GM21367 (cell line): ENCODE data around the gene SYP.
"Not testable (repeated sequence)": the region's sequence is repeated elsewhere in the genome, so short reads cannot be mapped to it uniquely, and the experiment has no call there.

ENCODE experiments used
- ATAC-seq: cut with Tn5 transposase; IDR thresholded peaks from one replicate; pipeline ENCODE4 v1.9.1; 2021; ENCODE audit not compliant: unreplicated experiment

SYP gene

DNA sequence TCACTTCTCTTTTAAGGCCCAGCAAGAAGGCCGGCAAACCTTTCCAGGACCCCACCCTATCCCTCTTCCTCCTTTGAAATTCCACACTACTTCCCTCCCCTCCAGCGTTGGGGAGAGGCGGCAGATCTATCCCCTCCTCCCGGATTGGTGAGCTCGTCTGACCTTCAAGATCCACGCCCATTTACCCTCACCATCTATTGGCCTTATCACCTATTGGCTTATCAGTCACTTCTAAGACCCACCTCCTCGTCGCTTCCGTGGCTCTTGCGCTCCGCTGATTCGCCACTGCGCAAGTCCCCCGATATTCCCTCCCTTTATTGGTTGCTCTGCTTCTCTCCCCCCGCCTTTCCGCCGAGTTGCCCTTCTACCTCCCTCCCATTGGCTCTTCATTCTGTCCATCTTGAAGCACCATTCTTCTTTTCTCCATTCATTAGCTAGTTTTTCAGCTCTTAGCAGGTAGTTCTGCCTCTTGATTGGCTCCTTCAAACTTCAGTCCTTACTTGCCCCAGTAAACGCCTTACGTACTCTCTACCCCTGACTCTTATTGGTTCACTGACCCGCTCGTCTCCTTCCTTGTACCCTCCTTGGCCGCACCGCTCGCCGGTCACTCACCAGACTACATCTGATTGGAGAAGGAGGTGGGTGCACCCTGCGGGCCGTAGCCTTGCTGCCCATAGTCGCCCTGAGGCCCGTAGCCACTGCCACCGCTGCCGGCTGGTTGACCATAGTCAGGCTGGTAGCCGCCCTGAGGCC is 9.0 kb downstream of the SYP start:
- ATAC-seq = peak; percentile 84

DNA sequence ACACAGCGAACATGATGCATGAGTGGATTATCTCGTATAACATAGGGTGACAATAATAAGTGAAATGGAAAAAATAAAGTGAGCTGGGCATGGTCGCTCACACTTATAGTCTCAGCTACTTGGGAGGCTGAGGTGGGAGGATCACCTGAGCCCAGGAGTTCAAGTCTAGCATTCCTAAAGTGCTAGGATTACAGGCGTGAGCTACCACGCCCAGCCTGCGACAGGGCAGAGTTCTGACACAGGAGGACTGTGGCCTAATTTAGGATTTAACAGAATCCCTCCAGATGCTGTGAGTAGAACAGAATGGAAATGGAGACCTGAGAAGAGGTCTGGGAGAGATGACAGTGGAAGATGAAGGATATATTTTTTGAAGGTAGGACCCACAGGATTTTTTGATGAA is 10.4 kb downstream of the SYP start:
- ATAC-seq = no peak

DNA sequence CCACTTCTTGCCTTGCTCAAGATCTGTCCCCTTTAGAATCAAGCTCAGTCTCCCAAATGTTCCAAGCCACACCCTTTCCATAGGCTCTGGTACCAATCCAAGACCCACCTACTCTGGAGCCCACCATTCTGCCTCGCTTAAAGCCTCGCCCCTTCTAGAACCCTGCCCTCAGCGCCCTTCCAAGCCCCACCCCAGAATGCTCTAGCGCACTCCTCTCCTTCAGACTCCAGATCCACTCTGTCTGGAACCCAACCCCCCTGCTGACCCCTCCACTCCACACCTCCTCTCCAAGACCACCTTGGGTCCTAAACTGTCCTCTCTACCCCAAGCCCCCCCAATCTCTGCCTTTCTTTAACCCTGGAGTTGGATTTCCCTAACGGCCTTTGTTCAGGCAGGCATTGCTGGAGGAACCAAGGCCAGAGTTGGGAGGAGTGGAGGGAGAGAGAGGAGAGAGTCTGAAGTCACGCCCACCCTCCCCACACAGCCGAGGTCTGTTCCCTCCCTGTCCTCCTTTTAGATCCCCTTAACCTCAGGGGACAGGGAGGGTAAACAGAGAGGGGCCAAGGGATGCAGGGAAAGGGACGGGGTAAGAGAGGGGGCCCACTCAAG is 11.4 kb downstream of the SYP start:
- no peak for ATAC-seq

DNA sequence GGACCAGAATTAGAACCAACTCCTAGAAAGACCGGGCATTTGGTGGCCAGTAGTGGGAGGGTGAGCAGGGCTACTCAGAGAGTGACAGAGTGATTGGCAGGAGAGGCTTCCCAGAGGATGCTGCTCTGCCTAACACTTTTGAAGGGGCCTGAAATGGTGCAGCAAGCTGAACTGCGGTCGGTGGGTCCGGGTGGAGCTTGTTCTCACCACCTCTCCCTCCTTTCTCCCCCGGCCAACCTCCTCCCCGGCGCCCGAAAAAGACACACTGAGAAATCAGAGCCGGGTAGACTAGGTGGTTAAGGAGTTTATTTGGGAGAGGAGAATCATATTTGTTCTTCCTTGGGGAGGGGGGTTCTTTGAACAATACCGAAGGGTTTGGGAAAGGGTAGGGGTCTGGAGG is 12.5 kb downstream of the SYP start:
- no peak for ATAC-seq

DNA sequence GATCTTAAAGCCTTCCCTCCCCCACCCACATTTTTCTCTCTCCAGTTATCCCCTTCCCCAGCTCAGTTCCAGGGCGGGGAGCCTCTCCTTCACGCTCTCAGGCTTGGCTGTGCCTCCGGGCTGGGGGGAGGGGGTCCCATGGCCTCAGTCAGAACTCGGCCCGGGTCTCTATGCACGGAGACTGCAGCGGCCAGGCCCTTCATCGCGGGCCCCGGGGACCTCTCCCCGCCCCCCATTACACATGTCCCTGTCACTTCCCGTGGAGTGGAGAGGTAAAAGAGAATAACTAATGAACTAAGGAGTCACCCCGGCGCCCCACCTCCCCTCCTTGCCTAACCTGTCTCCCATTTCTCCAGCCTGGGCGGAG is 13.0 kb downstream of the SYP start:
- no peak for ATAC-seq

DNA sequence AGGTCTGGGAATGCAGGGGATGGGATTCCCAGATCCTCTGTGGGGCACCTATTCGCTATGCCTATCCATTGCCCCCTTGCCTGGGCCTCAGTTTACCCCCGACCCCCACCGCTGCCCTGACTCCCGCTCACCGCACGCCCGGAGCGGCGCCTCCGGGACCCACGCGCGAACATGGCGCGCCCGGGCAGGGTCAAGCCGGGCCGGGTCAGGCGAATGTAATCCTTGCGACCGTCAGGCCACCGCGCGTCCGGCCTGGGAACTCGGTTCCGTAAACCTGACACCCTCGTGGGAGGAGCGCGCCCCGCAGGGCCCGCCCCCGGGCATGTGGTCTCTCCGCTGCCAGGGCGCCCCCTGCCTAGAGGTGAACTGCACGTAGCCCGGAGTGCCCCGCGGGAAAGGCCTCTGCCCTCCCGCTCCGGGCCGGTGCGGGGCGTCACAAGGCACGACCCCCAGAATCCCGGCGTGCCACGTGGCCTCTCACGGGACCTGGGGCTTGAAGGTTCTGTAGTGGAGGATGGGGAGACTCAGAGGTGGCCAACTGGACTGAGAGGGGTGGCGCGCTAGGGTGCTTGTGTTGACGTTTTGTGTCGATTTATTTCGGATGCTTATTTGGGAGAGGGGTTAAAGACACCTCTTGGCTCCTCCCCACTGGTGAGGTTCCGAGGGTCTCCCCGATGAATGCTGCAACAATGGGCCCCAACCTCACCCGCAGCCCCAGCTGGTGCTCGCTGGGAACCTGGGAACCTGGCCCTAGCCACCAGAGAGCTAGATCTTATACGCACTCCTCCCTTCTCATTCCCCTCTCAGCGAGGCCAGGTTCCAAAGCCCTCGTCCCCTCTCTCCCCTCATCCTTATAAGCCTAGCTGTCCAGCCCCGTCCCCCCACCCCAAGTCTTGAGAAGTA is 13.6 kb downstream of the SYP start, which contains the start of gene PRICKLE3:
Gene PRICKLE3, minus strand, starts transcription at position 249 of the 903 bp plus-strand sequence. Its CDS starts 76 bp downstream, at position 173.
- ATAC-seq = peak; percentile 28

DNA sequence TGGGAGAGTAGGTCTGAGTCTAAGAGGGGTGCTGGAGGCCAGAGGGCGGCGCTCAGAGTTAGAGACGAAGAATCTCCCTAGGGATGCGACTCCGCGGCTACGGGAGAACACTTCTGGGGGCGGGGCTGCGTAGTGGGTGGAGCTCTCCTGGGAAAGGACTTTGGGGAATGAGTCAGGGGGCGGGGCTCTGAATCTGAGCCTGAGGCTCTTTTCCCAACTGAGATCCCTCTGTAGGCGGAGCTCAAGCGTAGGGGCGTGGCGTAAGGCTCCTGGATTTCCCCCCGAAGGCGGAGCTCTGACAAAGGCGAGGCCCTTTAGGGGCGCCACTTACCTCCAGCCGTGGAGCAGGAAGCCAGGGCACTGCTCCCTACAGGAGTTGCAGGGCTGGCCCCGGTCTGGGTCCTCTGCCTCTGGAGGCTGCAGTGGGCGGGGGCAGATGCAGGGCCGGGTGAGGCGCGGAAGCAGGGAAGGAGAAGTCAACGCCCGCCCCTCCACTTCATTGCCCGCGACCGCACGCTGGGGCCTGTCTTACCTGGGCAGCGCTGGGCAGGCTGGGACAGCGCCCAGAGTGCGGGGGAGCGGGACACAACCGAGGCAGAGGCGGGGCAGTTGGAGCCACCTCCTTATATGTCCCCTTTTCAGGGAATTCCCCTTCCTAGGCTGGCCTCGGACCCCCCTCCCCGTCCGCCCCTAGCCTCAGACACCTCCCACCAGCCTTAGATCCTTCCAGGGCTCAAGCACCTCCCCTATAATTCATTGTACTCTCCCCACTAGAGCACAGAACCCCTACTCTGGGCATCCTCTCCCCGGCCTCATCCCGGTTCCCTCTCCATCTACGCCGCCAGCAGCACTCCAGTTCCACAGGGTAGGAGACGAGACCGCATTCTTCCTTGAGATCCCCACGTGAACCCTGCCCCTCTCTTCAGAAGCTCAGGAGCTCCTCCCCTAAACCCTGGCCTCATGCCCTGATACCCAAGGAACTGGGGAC is 15.4 kb downstream of the SYP start:
- ATAC-seq = no peak

DNA sequence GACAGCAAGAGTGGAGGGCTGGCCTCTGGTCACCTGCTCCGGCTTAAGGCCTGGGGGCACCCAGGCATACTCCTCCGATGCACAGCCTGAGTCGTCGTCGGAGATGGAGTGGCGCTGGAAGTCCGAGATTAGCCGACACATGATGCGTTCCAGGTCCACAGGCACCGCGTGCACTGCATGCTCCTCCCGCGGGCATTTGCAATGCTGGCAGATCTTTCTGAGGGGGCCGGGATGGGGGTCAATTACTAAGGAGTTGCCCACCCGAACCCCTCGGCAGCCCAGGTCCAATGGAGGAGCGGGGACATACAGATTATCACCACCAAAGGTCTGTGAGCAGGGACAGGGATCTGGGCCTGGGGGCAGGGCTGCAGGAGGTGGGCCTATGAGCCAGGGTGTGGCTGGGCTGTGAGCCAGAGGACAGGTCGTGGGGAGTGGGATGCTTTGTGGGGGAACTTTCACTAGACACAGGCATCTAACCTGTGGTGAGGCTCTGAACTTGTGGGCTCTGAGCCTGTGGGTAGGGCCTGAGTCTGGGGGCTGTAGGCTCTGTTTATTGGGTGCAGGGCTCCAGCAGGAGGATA is 16.2 kb downstream of the SYP start:
- ATAC-seq = no peak

DNA sequence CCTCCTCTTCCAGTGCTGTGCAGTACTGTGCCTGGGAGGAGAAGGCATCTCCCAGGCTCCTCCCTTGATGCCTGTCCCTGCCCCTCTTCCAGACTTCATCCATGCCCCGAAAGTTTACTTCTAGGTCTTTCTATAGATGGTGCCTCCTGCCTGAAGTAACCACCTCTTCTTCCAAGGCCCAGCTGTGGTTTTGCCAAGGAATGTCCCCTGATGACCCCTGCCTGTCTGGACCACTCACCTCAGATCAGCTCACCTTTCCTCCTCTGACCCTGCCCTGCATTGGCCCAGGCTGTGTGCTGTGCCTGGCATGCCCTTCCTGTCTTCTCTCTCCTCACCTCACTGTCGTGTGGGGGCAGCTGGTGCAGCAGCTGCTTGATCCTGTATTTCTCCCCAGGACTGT is 20.6 kb downstream of the SYP start:
- no peak for ATAC-seq

DNA sequence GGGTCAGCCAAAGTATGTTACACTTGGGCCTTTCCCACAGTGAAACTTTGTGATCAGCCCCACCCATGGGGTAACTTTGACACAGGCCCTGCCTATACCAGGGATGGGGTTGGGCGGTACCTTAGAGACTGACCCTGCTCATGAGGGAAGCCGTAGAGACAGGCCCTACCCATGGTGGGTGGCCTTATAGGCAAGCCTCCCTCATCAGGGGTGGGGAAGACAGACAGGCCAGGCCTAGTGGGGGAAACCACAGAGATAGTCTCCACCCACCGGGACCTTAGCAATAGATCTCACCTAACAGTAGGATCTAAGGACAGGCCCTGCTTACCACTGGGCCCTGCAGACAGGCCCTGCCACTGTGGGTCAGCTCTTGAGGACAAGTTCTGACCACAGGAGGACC is 21.5 kb downstream of the SYP start:
- no peak for ATAC-seq

DNA sequence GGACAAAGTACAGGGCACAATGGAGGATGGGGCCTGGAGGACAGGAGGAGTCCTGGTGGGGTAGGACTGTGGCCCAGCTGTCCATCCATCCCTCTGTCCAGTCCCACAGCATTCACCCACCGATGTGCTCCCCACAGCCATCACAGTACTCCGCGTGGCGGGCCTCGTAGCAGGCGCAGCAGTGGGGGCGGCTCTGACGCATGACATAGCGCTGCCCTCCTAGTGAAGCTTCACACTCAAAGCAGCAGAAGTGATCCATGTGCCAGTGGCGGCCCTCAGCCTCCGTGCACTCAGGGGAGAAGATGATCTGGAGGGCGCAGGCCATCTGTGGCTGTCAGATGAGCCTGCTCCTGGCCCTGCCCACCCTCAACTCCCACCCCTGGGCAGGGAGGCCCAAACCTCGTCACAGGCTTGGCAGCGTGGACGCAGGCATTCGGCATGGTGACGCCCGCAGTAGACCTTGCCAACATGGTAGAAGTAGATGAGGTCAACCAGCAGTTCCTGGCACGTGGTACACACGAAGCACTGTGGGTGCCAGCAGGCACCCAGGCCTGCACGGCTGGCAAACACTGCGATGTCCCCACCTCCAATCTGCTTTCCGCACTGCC is 22.0 kb downstream of the SYP start:
- no peak for ATAC-seq

DNA sequence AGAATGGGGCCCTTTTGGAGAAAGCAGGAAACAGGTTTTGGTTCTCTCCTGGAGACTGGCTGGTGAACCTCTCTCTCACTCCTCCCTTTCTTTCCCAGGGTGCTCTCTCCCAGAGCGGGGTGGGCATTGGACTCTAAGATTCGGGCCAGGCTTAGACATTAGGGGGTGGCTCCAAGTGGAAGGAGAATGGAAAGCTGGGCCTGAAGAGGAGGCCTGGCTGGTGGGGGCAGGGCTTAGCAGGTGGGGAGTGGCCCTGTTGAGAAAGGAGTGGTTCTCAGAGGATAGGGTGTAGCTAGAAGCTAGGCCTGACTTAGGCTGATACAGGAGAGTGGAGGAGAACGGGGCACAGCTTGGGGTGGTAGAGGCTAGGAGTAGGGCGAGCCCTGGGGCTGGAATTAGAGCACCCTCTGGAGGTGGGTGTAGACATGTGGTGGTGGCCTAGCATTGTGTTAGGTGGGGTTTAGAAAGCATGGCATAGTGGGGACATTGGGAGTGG is 22.6 kb downstream of the SYP start:
- ATAC-seq = no peak

DNA sequence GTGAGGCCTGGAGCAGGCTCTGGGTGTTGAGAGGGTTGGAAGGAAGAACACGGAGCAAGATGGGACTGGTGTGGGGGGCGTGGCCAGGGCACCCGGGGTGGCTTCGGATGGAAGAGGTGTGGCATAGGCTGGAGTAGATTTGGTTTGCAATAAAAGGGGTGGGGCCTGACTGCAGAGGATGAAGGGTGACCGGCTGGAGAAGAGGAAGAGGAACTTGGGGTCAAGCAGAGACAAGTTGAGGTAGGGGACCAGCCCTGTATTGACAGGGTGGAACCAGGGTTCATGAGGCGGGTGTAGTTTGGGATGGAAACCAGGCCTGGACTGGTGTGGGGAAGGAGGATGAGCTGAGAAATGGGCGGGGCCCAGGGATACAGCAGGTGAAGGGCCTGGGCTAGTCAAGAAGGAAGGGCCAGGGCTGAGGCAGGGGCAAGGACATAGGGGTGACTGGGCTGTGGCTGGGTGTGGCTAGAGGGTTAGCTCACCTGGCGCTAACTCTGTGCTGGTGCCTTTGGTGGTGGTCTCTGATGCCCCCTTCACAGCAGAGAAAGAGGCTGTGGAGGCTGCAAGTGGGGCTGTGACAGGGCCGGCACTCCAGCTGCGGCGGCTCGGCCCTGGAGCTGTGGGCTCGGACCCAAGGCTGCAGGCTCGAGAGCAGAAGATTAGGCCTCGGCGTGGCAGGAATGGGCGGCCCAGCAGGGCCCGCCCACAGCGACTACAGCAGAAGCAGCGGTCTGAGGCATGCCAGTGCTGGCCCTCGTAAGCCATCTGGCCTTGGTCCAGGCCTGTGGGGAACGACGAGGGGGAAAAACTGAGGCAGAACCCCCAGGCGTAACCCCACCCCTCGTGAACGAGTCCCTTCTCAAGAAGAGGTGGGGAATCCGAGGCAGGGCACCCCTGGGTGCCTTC is 23.3 kb downstream of the SYP start:
- no peak for ATAC-seq

DNA sequence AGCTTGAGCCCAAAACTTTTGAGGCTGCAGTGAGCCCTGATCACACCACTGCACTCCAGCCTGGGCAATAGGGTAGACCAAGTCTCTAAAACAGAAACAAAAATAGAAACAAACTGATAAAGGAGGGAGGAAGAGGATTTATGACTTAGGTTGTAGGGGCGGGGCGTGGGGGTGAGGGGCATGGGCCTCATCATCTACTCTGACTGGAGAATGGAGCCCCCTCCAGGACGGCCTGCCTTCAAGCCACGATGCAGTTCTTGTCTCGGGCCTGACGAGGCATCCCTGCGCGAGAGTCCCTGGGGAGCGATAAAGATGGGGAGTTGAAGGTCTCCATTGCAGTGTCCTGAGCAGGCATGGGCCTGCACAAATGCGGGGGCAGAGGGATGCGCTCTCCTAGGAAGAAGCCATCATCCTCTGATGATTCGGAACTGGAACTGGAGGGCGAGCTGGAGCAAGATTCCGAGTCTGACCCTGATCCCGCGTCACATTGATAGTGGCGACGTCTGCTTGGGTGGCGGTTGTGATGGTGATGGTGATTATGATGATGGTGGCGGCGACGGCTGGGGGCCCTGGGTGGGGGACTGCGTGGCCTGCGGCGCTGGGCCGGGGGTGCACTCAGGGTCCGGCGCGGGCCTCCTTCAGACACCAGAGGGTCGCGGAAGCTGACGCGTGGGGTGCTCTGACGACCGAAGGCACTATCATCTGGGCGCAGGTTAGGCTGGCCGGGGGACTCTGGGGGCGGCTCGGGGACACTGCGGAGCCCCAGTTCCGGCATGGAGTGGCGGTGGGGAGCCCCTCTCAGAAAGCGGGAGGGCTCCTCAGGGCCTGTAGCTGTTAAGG is 24.3 kb downstream of the SYP start:
- no peak for ATAC-seq

DNA sequence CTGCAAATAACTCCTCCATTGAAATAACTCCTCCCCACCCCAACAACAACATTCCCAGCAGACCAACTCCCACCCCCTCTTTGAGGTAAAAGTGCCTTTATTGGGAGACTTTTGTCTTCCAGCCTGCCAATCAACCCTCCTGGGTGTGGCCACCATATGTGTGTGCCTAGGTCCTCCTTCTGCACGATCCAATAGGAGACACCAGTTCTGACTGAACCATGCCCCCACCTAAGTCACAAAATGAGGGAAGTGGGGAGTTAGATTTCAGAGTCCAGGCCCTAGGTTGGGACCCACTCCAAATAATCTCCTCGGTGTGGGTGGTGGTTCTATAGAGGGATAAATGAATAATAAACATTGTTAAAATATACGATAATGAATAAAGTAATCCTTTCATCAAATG is 25.3 kb downstream of the SYP start:
- ATAC-seq = no peak

DNA sequence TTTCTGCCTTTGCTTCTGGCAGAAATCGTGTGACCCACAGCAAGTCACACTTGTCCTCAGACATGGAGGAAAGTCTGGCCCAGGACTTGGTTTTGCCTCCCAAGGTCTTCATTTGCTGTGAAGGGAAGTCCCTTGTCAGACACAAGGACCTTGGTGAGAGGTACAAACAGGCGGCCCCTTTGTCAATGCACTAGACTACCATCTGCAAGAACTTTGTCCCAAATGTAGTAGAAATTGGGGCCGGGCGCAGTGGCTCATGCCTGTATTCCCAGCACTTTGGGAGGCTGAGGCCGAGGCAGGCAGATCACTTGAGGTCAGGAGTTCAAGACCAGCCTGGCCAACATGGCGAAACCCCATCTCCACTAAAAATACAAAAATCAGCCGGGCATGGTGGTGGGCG is 26.4 kb downstream of the SYP start:
- ATAC-seq = not testable (repeated sequence)

DNA sequence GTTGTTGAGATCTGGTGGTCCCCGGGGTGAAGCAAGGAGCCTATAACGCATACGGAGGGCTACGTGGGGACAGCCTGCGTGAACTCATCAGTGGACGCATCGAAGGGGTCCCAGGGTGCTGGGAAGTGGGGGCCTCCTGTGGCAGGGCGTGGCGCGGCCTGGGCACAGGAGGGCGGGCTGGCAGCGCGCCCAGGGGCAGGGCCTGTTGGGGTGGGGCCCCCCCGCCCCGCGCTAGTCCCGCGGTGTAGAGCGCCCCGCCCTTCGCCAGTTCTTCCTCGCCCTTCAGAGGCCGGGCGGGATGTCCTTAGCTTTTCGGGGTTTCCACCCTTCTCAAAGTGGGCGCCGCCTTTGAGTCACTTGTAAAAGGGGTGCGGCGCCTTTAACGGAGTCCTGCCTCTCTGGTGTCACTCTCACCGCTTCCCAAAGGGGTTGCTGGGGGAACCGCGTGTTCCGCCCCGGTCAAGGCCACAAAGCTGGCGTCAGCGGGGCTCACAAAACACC is 27.7 kb downstream of the SYP start:
- peak; percentile 57 for ATAC-seq
